Colonic mucosa (tissue), 4 donors: Measurements from ENCODE around the gene ASPG. TPM values are rescaled to one million over a fixed set of nuclear protein-coding genes. Genes with fewer than 3 reads are reported as not detected.
A peak's percentile ranks its signal among the peaks of the same experiment; 100 is the strongest.

Source experiments
- DNase-seq: peaks from one replicate; pipeline ENCODE4 v3.0.0-alpha.2; 2020
- H3K27ac ChIP-seq: fragments of 200-600 bp; one replicate; pipeline ENCODE4 v1.8.0; 2021
- H3K27me3 ChIP-seq: fragments of 200-600 bp; one replicate; pipeline ENCODE4 v1.8.0; 2021
- H3K36me3 ChIP-seq: fragments of 200-600 bp; one replicate; pipeline ENCODE4 v1.8.0; 2021
- H3K4me1 ChIP-seq: fragments of 200-600 bp; one replicate; pipeline ENCODE4 v1.8.0; 2021; ENCODE audit warnings: mild to moderate bottlenecking
- H3K4me3 ChIP-seq: fragments of 200-600 bp; one replicate; pipeline ENCODE4 v1.8.0; 2021
- H3K9ac ChIP-seq, 2 donors: one replicate each; pipeline ENCODE4 v1.7.0; 2013; ENCODE audit warnings: control low read depth in 2 of 2, low read depth in 2 of 2, low read length in 2 of 2
- H3K9me3 ChIP-seq: fragments of 200-600 bp; one replicate; pipeline ENCODE4 v1.8.0; 2021
- intact Hi-C: fragments of 100-400 bp; cut with DNase I; formaldehyde crosslinking; loops from one replicate; pipeline ENCODE4 v1.14.1; 2022
- total RNA-seq, 2 donors: library from RNA; stranded (reverse); fragmentation: NEBNext Ultra II Directional in 1 of 2; extraction: Animal tissue kit (Norgen Biotek cat#: 25700) in 1 of 2; gene quantifications; one replicate each; pipeline ENCODE4 v1.2.1, GENCODE V29; 2021
- TF ChIP-seq, protein P1 (sequence below): fragments of 200-600 bp; IDR thresholded peaks from one replicate; pipeline ENCODE4 v1.8.0; 2022; ENCODE audit warnings: antibody characterized with exemption, mild to moderate bottlenecking
- donor health status: healthy.
- donor health status: DM: no; HTN: no; CAD: no.
- donor health status: DM: no; HTN: no; CAD: no.

Gene ASPG
- total RNA-seq, 2 donors from 2014 or later: 1.4 to 7.5 TPM

DNA sequence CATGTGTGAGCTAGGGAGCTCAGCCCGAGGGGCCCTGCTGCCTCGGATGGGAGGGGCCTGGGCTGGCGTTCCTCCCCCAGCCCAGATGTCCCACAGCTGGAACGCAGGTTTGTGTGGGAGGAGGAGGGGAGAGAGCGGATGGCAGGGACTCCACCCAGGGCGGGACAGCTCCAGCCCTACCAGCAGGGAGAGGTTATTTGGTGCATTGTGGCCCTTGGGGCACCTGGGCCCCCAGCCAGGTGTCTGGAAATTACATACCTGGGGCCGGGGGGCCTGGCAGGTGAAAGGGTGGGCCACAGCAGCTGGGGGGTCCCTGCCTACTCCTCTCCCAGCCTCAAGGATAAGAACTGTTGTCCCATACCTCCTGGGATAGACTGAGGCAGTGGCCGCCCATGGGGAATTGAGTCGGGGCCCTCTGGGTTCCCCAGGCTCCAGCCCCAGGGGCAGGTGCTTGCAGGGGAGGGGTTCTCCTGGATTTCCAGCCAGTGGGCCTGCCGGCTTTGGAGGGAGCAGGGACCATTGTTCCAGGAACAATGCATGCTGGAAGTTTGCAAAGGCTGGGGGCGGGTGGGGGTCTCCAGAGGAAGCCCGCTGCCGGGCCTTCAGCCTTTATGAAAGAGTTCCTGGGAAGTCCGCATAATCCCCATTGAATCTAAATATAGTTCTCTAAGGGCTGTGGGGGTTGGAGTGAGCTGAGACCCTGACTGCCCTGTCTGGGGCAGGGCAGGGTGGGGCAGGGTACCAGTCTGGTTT, 54.1 kb downstream of the ASPG start:
- H3K4me1 ChIP-seq: peaks cover 6% of the 10 kb centered on the region
- no peaks in the 10 kb centered on the region for H3K36me3 ChIP-seq
- H3K27ac ChIP-seq: no peak overlapping the region
- H3K27me3 ChIP-seq: peaks cover 25% of the 10 kb centered on the region
- H3K9me3 ChIP-seq: no peaks in the 10 kb centered on the region
- intact Hi-C loops: loop anchor here (5.0 to 10.0 kb wide), 3 partner anchors 153 to 498 kb away; no protein-coding TSS in a partner anchor
- H3K4me3 ChIP-seq: peak overlapping the region; percentile 37
- TF ChIP-seq, protein P1, sequence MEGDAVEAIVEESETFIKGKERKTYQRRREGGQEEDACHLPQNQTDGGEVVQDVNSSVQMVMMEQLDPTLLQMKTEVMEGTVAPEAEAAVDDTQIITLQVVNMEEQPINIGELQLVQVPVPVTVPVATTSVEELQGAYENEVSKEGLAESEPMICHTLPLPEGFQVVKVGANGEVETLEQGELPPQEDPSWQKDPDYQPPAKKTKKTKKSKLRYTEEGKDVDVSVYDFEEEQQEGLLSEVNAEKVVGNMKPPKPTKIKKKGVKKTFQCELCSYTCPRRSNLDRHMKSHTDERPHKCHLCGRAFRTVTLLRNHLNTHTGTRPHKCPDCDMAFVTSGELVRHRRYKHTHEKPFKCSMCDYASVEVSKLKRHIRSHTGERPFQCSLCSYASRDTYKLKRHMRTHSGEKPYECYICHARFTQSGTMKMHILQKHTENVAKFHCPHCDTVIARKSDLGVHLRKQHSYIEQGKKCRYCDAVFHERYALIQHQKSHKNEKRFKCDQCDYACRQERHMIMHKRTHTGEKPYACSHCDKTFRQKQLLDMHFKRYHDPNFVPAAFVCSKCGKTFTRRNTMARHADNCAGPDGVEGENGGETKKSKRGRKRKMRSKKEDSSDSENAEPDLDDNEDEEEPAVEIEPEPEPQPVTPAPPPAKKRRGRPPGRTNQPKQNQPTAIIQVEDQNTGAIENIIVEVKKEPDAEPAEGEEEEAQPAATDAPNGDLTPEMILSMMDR: no peak
- H3K9ac ChIP-seq: no peak overlapping the region
- DNase-seq: peak; percentile 60

DNA sequence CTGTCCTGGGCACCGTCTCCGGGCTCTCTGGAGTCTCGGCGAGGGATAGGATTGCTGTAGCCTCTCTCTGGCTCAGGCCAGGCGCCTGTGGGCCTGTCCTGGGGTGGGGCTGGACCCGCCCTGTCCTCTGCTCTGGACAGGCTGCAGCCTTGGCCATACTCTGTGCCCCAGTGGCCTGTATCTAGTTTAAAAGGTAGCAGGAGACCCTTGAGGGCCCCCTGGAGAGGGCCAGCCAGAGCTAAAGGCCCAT, 54.6 kb downstream of the ASPG start:
- peaks cover 20% of the 10 kb centered on the region for H3K27me3 ChIP-seq
- TF ChIP-seq, protein P1: no peak
- no peaks in the 10 kb centered on the region for H3K36me3 ChIP-seq
- no peak overlapping the region for H3K27ac ChIP-seq
- H3K9ac ChIP-seq: no peak overlapping the region
- peaks cover 6% of the 10 kb centered on the region for H3K4me1 ChIP-seq
- intact Hi-C loops: no loop called here
- DNase-seq: no peak
- no peak overlapping the region for H3K4me3 ChIP-seq
- H3K9me3 ChIP-seq: no peaks in the 10 kb centered on the region

DNA sequence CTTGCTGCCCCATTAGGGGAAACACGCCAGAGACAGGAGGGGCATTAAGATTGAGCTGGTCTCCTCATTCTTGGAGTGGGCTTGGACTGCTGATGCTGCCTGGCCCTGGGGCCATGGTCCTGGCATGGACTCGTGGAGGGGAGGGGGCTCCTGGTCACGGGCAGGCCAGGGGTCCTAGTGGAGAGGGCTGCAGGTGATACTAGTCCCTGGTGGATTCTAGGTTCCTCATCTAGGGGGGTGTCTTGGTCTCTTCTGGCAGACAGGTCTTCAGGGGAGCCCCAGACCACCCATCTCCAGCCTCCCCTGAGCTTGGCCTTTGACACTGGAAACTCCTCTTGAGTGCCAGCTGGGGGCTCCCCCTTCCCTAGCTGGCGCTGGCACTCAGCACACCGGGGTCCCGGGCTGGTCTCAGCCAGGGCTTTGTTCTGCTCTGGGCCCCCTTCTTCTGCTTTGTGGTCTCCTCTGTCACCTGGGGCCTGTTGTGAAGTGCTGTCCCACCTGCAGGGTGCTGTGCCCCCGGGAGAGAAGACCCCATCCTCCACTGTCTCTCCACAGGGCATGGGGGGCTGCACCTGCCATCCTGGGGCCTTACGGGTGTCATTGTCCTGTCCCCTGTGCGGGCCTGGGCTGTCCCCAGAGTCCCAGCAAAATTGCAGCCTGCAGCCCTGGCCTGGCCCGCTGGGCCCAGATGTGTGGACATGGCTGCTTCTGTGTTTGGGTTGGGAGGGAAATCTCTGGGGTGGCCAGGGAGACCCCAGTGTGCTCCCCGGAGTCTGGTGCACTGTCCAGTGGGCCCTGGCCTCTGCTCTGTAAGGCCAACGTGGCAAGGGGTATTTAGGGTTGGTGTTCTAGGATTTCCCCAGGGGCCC, 55.2 kb downstream of the ASPG start:
- no peak overlapping the region for H3K9ac ChIP-seq
- H3K27me3 ChIP-seq: peaks cover 14% of the 10 kb centered on the region
- H3K4me1 ChIP-seq: peaks cover 6% of the 10 kb centered on the region
- DNase-seq: no peak
- intact Hi-C loops: no loop called here
- no peaks in the 10 kb centered on the region for H3K9me3 ChIP-seq
- TF ChIP-seq, protein P1: no peak
- no peak overlapping the region for H3K4me3 ChIP-seq
- H3K36me3 ChIP-seq: no peaks in the 10 kb centered on the region
- no peak overlapping the region for H3K27ac ChIP-seq

DNA sequence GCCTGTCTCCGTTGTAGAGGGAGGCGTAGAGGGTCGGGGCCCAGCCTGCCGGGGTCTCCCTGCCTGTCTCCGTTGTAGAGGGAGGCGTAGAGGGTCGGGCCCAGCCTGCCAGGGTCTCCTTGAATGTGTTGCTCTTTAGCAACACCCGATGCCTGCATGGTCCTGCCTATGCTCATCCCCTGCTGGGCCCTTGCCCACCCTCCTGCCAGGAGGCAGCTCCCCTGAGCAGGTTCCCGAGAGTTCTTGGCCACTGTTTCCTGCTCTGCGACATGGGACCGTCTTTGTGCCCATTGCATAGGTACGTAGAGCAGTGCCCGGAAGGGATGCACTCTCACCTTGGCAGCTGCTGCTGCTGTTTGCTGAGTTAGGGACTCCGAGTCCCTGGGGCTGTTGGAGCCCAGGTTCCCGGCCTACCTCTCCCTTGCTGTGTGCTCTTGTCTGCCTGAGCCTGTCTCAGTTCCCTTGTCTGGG, 56.2 kb downstream of the ASPG start:
- intact Hi-C loops: no loop called here
- peaks cover 7% of the 10 kb centered on the region for H3K27me3 ChIP-seq

More for the DNA sequence above, 56.2 kb downstream of the ASPG start:
- Histone ChIP-seq H3K36me3 (no peaks in the 10 kb centered on the region), H3K4me3 (no peak overlapping the region), H3K27ac (no peak overlapping the region), H3K4me1 (peaks cover 6% of the 10 kb centered on the region), H3K9ac (no peak overlapping the region), H3K9me3 (no peaks in the 10 kb centered on the region)
- TF ChIP-seq, protein P1: no peak
- DNase-seq: no peak
